H1 (cell line): ENCODE data around the gene TLE2. TPM values are rescaled to one million over a fixed set of nuclear protein-coding genes. Genes with fewer than 3 reads are reported as not detected.
"Not testable (repeated sequence)": the region's sequence is repeated elsewhere in the genome, so short reads cannot be mapped to it uniquely, and the experiment has no call there.

Source experiments
- CTCF ChIA-PET: fragments of 300-600 bp; sonication (Branson Sonifier 250); formaldehyde crosslinking; loops from one replicate; lab custom pipeline; 2021; ENCODE audit not compliant: partially characterized antibody; lab: Charles Lee
- POLR2A ChIA-PET: fragments of 300-600 bp; sonication (Branson Sonifier 250); formaldehyde crosslinking; loops from one replicate; lab custom pipeline; 2021; ENCODE audit warnings: inconsistent platforms; ENCODE audit not compliant: partially characterized antibody; lab: Charles Lee
- DNase-seq, 2 experiments: peaks; one replicate each; pipeline versions ENCODE4 v3.0.0 to v3.0.0-alpha.2; 2010 to 2022; ENCODE audit warnings: low spot score in 2 of 2, low read depth in 1 of 2, mixed read lengths in 1 of 2
- FAIRE-seq: peaks from 2 replicates; lab custom pipeline; 2011; peaks lifted over from hg19 to GRCh38; lab: Jason Lieb, UNC
- H2AFZ ChIP-seq: 2 replicates; pipeline ENCODE4 v1.8.1; 2012; ENCODE audit warnings: low read length, inconsistent platforms
- H2AK5ac ChIP-seq: 2 replicates; pipeline ENCODE4 v1.6.1; 2013; ENCODE audit warnings: low read depth, low read length
- H2BK120ac ChIP-seq: replicated peaks from 2 replicates; pipeline ENCODE3; 2013; ENCODE audit warnings: low read depth, low read length, inconsistent platforms
- H2BK12ac ChIP-seq: 2 replicates; pipeline ENCODE4 v1.6.1; 2013; ENCODE audit warnings: low read depth, low read length
- H2BK15ac ChIP-seq: 2 replicates; pipeline ENCODE4 v1.6.1; 2013; ENCODE audit warnings: low read length
- H2BK20ac ChIP-seq: 2 replicates; pipeline ENCODE4 v1.6.1; 2013; ENCODE audit warnings: low read length
- H2BK5ac ChIP-seq: 2 replicates; pipeline ENCODE4 v1.6.1; 2013; ENCODE audit warnings: low read depth, low read length
- H3K14ac ChIP-seq: 2 replicates; pipeline ENCODE4 v1.6.1; 2013; ENCODE audit warnings: inconsistent platforms; ENCODE audit not compliant: insufficient read length
- H3K18ac ChIP-seq: 2 replicates; pipeline ENCODE4 v1.6.1; 2013; ENCODE audit warnings: low read length; ENCODE audit errors: extremely low read depth
- H3K23ac ChIP-seq: 2 replicates; pipeline ENCODE4 v1.6.1; 2013; ENCODE audit warnings: inconsistent platforms; ENCODE audit not compliant: insufficient read length
- H3K23me2 ChIP-seq: 2 replicates; pipeline ENCODE4 v1.6.1; 2013; ENCODE audit warnings: low read depth, low read length
- H3K27ac ChIP-seq: 2 replicates; pipeline ENCODE4 v1.6.1; 2011; ENCODE audit warnings: low read depth, low read length, inconsistent platforms
- H3K27me3 ChIP-seq, 4 experiments: replicated peaks in 1 of 4; 1 replicate in 1 of 4; 2 replicates in 3 of 4; pipeline versions ENCODE4 v1.6.1 to v1.8.1; 2011 to 2013; ENCODE audit warnings: low read length in 3 of 4, mild to moderate bottlenecking in 3 of 4, inconsistent platforms in 2 of 4, mixed read lengths in 2 of 4, moderate library complexity in 1 of 4; ENCODE audit not compliant: control insufficient read depth in 3 of 4, insufficient read depth in 3 of 4; ENCODE audit errors: extremely low read depth in 1 of 4
- H3K36me3 ChIP-seq, 4 experiments: 2 replicates each; pipeline versions ENCODE4 v1.6.1 to v1.8.1; 2011 to 2013; ENCODE audit warnings: mild to moderate bottlenecking in 4 of 4, low read length in 3 of 4, moderate library complexity in 2 of 4, control low read depth in 1 of 4, inconsistent platforms in 1 of 4; ENCODE audit not compliant: insufficient read depth in 4 of 4, control insufficient read depth in 2 of 4
- H3K4ac ChIP-seq: replicated peaks from 2 replicates; pipeline ENCODE3; 2013; ENCODE audit warnings: low read length, low read depth, mixed read lengths, inconsistent platforms; ENCODE audit not compliant: insufficient read length
- H3K4me1 ChIP-seq, 4 experiments: replicated peaks in 1 of 4; 1 replicate in 1 of 4; 2 replicates in 3 of 4; pipeline versions ENCODE4 v1.6.1 to v1.8.1; 2011 to 2013; ENCODE audit warnings: low read length in 3 of 4, inconsistent platforms in 2 of 4, mixed read lengths in 1 of 4; ENCODE audit not compliant: insufficient read depth in 4 of 4, control insufficient read depth in 3 of 4
- H3K4me2 ChIP-seq, 2 experiments: 2 replicates each; pipeline versions ENCODE4 v1.6.1 to v1.8.1; 2011 to 2013; ENCODE audit warnings: low read depth in 2 of 2, low read length in 2 of 2, control low read depth in 1 of 2, inconsistent platforms in 1 of 2, mild to moderate bottlenecking in 1 of 2; ENCODE audit not compliant: insufficient read depth in 1 of 2
- H3K4me3 ChIP-seq, 4 experiments: fragments of 200-600, 300-600 bp in 1 of 4; sonication (generic), shearing (Covaris generic), sonication (Bioruptor Twin) in 1 of 4; 2 replicates each; pipeline versions ENCODE4 v1.5.1 to v1.8.1; 2011 to 2016; ENCODE audit warnings: low read length in 4 of 4, low read depth in 3 of 4, control low read depth in 2 of 4, inconsistent platforms in 2 of 4, mild to moderate bottlenecking in 2 of 4, mixed read lengths in 1 of 4, moderate library complexity in 1 of 4; ENCODE audit not compliant: insufficient read depth in 2 of 4; ENCODE audit errors: extremely low read depth in 1 of 4
- H3K56ac ChIP-seq: replicated peaks from 2 replicates; pipeline ENCODE3; 2013; ENCODE audit warnings: low read depth, mild to moderate bottlenecking, mixed read lengths, low read length, inconsistent platforms; ENCODE audit not compliant: insufficient read length
- H3K79me1 ChIP-seq: 2 replicates; pipeline ENCODE4 v1.6.1; 2013; ENCODE audit warnings: low read depth, low read length, control low read depth
- H3K79me2 ChIP-seq, 2 experiments: 2 replicates each; pipeline versions ENCODE4 v1.6.1 to v1.8.1; 2012 to 2013; ENCODE audit warnings: low read length in 2 of 2, mild to moderate bottlenecking in 2 of 2, inconsistent platforms in 1 of 2; ENCODE audit not compliant: insufficient read depth in 2 of 2, control insufficient read depth in 1 of 2
- H3K9ac ChIP-seq, 4 experiments: replicated peaks in 1 of 4; 1 replicate in 1 of 4; 2 replicates in 3 of 4; pipeline versions ENCODE4 v1.6.1 to v1.8.1; 2011 to 2013; ENCODE audit warnings: low read depth in 3 of 4, low read length in 3 of 4, control low read depth in 2 of 4, mild to moderate bottlenecking in 2 of 4, moderate library complexity in 2 of 4, inconsistent platforms in 1 of 4; ENCODE audit errors: extremely low read depth in 1 of 4
- H3K9me3 ChIP-seq, 2 experiments: 2 replicates each; pipeline versions ENCODE4 v1.6.1 to v1.8.1; 2012 to 2013; ENCODE audit warnings: mild to moderate bottlenecking in 2 of 2, moderate library complexity in 2 of 2, control low read depth in 1 of 2, inconsistent platforms in 1 of 2, low read depth in 1 of 2, low read length in 1 of 2, mixed read lengths in 1 of 2; ENCODE audit not compliant: insufficient read depth in 2 of 2
- H4K20me1 ChIP-seq, 2 experiments: replicated peaks in 1 of 2; 2 replicates each; pipeline versions ENCODE3 to v1.8.1; 2011 to 2013; ENCODE audit warnings: inconsistent platforms in 2 of 2, low read length in 2 of 2, mild to moderate bottlenecking in 1 of 2; ENCODE audit not compliant: insufficient read depth in 2 of 2, control insufficient read depth in 1 of 2
- H4K5ac ChIP-seq: 2 replicates; pipeline ENCODE4 v1.6.1; 2013; ENCODE audit warnings: low read length, low read depth, mixed read lengths, inconsistent platforms; ENCODE audit not compliant: insufficient read length
- H4K8ac ChIP-seq: 2 replicates; pipeline ENCODE4 v1.8.0; 2013; ENCODE audit warnings: mild to moderate bottlenecking, moderate library complexity, low read length, inconsistent platforms; ENCODE audit not compliant: insufficient read depth; ENCODE audit errors: extremely low read depth
- H4K91ac ChIP-seq: replicated peaks from 2 replicates; pipeline ENCODE3; 2013; ENCODE audit warnings: low read length, mixed read lengths, inconsistent platforms; ENCODE audit not compliant: insufficient read length
- NRF1 ChIP-seq: IDR thresholded peaks from 2 replicates; pipeline ENCODE4 v1.6.1; 2011; ENCODE audit warnings: mild to moderate bottlenecking, low read depth, low read length, improper control_type of control experiment
- POLR2A ChIP-seq, 2 experiments: IDR thresholded peaks; 1 replicate in 1 of 2; 2 replicates in 1 of 2; pipeline ENCODE4 v1.6.1; 2011; ENCODE audit warnings: low read depth in 2 of 2, low read length in 2 of 2, mild to moderate bottlenecking in 2 of 2; ENCODE audit errors: control extremely low read depth in 1 of 2
- WGBS, 2 experiments: shearing (Covaris generic) in 1 of 2; methylation state at CpG; one replicate each; pipeline versions ENCODE4 v1.1.6 to v1.1.7; 2013 to 2015; ENCODE audit warnings: low lambda C conversion rate in 2 of 2, mixed read lengths in 2 of 2, inconsistent platforms in 1 of 2, low coverage in 1 of 2, missing lambda C conversion rate in 1 of 2; ENCODE audit not compliant: insufficient replicate concordance in 2 of 2, insufficient coverage in 1 of 2, insufficient read length in 1 of 2; ENCODE audit errors: extremely low coverage in 1 of 2, missing lambda C conversion rate in 1 of 2; 5-methylcytosine and 5-hydroxymethylcytosine counted together
- polyA plus RNA-seq, 7 experiments: library from polyadenylated mRNA; depleted of rRNA in 3 of 7; stranded (reverse) in 5 of 7; unstranded in 2 of 7; fragments of >200 nt in 5 of 7; fragments of 200-250 nt in 2 of 7; gene quantifications; 1 replicate in 5 of 7; 2 replicates in 1 of 7; 4 replicates in 1 of 7; pipeline versions ENCODE4 v1.2.1 to v1.2.3, GENCODE V29; 2011 to 2013; ENCODE audit warnings: missing spikeins in 2 of 7, mixed read lengths in 2 of 7
- total RNA-seq: library from RNA; stranded (reverse); fragmentation: NEBNext Ultra II Directional; extraction: Animal tissue kit (Norgen Biotek cat#: 25700); gene quantifications from 2 replicates; pipeline ENCODE4 v1.2.1, GENCODE V29; 2021

TLE2 gene
- total and polyA plus RNA-seq, 2 of the 8 experiments (the other 6 are each of a cell fraction or from before 2014, with no cell fraction given), result 8.0 to 11.5 TPM

- WGBS, 2 experiments, result 93% methylated on average over 5 of the region's 5 CpGs; no CpG with 5 or more reads in 1 of the 2 experiments
- Histone ChIP-seq H4K5ac (no peak overlapping the region), H3K27ac (no peak overlapping the region), H3K4me1 (no peaks in the 10 kb centered on the region), H4K91ac (no peak overlapping the region), H3K14ac (no peak overlapping the region), H2BK12ac (no peak overlapping the region), H3K23ac (no peak overlapping the region), H3K9me3 (no peaks in the 10 kb centered on the region), H3K56ac (no peak overlapping the region), H2AK5ac (no peak overlapping the region), H2AFZ (no peak overlapping the region), H4K8ac (no peak overlapping the region), H3K9ac (no peak overlapping the region), H2BK15ac (no peak overlapping the region), H2BK20ac (no peak overlapping the region), H3K23me2 (no peaks in the 10 kb centered on the region), H3K4ac (no peak overlapping the region), H2BK120ac (no peak overlapping the region), H3K36me3 (no peaks in the 10 kb centered on the region), H3K4me2 (no peak overlapping the region), H3K79me1 (no peaks in the 10 kb centered on the region), H4K20me1 (no peaks in the 10 kb centered on the region), H3K79me2 (no peaks in the 10 kb centered on the region), H3K18ac (no peak overlapping the region), H3K4me3 (no peak overlapping the region), H3K27me3 (no peaks in the 10 kb centered on the region), H2BK5ac (no peak overlapping the region)
- FAIRE-seq (no peak), DNase-seq (no peak)
- ChIA-PET CTCF (interaction anchor here (0.6 to 18.9 kb wide), 11 partner anchors 8 to 199 kb away, joined by 3 to 260 read pairs (median 3); no protein-coding TSS in a partner anchor), POLR2A (interaction anchor here (0.6 kb wide), 1 partner anchor 251 kb away, joined by 3 read pairs; no protein-coding TSS in a partner anchor)
- TF ChIP-seq POLR2A (IDR thresholded peaks at IDR 0.05; ENCODE audit: control extremely low read depth in 1 of 2, low read depth in 2 of 2, low read length in 2 of 2), result no peak
- TF ChIP-seq NRF1, result no peak
These were observed 64.2 kb downstream of the TLE2 start for GRCh38 chr19:2964874-2965273.

- FAIRE-seq, H3K79me1 ChIP-seq, H4K5ac ChIP-seq, H3K9me3 ChIP-seq, H3K79me2 ChIP-seq, H3K4me1 ChIP-seq, H2AK5ac ChIP-seq, H3K4me2 ChIP-seq, H4K91ac ChIP-seq, H3K9ac ChIP-seq, H4K8ac ChIP-seq, H3K36me3 ChIP-seq, H2BK20ac ChIP-seq, H2BK15ac ChIP-seq, H3K27me3 ChIP-seq, H2BK120ac ChIP-seq, H3K4me3 ChIP-seq, H3K18ac ChIP-seq, H3K14ac ChIP-seq, DNase-seq, H2BK12ac ChIP-seq, H3K4ac ChIP-seq, H3K23ac ChIP-seq, H3K56ac ChIP-seq, H3K27ac ChIP-seq, H4K20me1 ChIP-seq, H2AFZ ChIP-seq, H3K23me2 ChIP-seq, H2BK5ac ChIP-seq: not testable (repeated sequence)
- CTCF ChIA-PET, result interaction anchor here (0.9 to 18.9 kb wide), 15 partner anchors 11 to 197 kb away, joined by 3 to 260 read pairs (median 6); partner anchors contain the start of gene TLE2
- POLR2A ChIA-PET, result interaction anchor here (1.4 kb wide), 1 partner anchor 112 kb away, joined by 3 read pairs; no protein-coding TSS in a partner anchor
- WGBS, 2 experiments, result 89% methylated on average over 12 of the region's 12 CpGs; no CpG with 5 or more reads in 1 of the 2 experiments
These were observed 65.4 kb downstream of the TLE2 start for GRCh38 chr19:2963631-2964030.
